Measurements from ENCODE around the gene CNOT11. TPM values are rescaled to one million over a fixed set of nuclear protein-coding genes. Genes with fewer than 3 reads are reported as not detected.

Gene CNOT11
- total and polyA plus RNA-seq, 2 of the 13 experiments (the other 11 are each of a cell fraction or from before 2014, with no cell fraction given) = 114 to 209 TPM

- TF ChIP-seq ZNF747 (CRISPR knock-in tag; IDR thresholded peaks at IDR 0.05; ENCODE audit: borderline replicate concordance) (no peak), NFATC3 (CRISPR knock-in tag; IDR thresholded peaks at IDR 0.05) (no peak), ZNF333 (CRISPR knock-in tag; IDR thresholded peaks at IDR 0.05; ENCODE audit: borderline replicate concordance) (no peak), ZNF784 (CRISPR knock-in tag; IDR thresholded peaks at IDR 0.05; ENCODE audit: borderline replicate concordance) (no peak), BATF2 (CRISPR knock-in tag; IDR thresholded peaks at IDR 0.05) (no peak), CC2D1A (CRISPR knock-in tag; IDR thresholded peaks at IDR 0.05) (no peak), ZNF781 (CRISPR knock-in tag; IDR thresholded peaks at IDR 0.05; ENCODE audit: borderline replicate concordance, not compliant biosample characterization) (no peak), NR2C2 (CRISPR knock-in tag; IDR thresholded peaks at IDR 0.05; ENCODE audit: borderline replicate concordance) (no peak), TSC22D2 (CRISPR knock-in tag; IDR thresholded peaks at IDR 0.05; ENCODE audit: borderline replicate concordance) (no peak), ZSCAN9 (CRISPR knock-in tag; IDR thresholded peaks at IDR 0.05; ENCODE audit: borderline replicate concordance) (0 out of 2 replicates have a peak, but pooled peaks have one; percentile 50)
- TF ChIP-seq, protein P1, sequence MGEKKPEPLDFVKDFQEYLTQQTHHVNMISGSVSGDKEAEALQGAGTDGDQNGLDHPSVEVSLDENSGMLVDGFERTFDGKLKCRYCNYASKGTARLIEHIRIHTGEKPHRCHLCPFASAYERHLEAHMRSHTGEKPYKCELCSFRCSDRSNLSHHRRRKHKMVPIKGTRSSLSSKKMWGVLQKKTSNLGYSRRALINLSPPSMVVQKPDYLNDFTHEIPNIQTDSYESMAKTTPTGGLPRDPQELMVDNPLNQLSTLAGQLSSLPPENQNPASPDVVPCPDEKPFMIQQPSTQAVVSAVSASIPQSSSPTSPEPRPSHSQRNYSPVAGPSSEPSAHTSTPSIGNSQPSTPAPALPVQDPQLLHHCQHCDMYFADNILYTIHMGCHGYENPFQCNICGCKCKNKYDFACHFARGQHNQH (CRISPR knock-in tag; IDR thresholded peaks at IDR 0.05) = 0 out of 2 replicates have a peak, but pooled peaks have one; percentile 32
- TF ChIP-seq, protein P2, sequence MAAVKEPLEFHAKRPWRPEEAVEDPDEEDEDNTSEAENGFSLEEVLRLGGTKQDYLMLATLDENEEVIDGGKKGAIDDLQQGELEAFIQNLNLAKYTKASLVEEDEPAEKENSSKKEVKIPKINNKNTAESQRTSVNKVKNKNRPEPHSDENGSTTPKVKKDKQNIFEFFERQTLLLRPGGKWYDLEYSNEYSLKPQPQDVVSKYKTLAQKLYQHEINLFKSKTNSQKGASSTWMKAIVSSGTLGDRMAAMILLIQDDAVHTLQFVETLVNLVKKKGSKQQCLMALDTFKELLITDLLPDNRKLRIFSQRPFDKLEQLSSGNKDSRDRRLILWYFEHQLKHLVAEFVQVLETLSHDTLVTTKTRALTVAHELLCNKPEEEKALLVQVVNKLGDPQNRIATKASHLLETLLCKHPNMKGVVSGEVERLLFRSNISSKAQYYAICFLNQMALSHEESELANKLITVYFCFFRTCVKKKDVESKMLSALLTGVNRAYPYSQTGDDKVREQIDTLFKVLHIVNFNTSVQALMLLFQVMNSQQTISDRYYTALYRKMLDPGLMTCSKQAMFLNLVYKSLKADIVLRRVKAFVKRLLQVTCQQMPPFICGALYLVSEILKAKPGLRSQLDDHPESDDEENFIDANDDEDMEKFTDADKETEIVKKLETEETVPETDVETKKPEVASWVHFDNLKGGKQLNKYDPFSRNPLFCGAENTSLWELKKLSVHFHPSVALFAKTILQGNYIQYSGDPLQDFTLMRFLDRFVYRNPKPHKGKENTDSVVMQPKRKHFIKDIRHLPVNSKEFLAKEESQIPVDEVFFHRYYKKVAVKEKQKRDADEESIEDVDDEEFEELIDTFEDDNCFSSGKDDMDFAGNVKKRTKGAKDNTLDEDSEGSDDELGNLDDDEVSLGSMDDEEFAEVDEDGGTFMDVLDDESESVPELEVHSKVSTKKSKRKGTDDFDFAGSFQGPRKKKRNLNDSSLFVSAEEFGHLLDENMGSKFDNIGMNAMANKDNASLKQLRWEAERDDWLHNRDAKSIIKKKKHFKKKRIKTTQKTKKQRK (IDR thresholded peaks at IDR 0.05; ENCODE audit: low read length) = no peak
- TF ChIP-seq, protein P3, sequence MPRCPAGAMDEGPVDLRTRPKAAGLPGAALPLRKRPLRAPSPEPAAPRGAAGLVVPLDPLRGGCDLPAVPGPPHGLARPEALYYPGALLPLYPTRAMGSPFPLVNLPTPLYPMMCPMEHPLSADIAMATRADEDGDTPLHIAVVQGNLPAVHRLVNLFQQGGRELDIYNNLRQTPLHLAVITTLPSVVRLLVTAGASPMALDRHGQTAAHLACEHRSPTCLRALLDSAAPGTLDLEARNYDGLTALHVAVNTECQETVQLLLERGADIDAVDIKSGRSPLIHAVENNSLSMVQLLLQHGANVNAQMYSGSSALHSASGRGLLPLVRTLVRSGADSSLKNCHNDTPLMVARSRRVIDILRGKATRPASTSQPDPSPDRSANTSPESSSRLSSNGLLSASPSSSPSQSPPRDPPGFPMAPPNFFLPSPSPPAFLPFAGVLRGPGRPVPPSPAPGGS (CRISPR knock-in tag; IDR thresholded peaks at IDR 0.05) = no peak; the same call in 1 of the 2 replicates
- TF ChIP-seq, protein P4, sequence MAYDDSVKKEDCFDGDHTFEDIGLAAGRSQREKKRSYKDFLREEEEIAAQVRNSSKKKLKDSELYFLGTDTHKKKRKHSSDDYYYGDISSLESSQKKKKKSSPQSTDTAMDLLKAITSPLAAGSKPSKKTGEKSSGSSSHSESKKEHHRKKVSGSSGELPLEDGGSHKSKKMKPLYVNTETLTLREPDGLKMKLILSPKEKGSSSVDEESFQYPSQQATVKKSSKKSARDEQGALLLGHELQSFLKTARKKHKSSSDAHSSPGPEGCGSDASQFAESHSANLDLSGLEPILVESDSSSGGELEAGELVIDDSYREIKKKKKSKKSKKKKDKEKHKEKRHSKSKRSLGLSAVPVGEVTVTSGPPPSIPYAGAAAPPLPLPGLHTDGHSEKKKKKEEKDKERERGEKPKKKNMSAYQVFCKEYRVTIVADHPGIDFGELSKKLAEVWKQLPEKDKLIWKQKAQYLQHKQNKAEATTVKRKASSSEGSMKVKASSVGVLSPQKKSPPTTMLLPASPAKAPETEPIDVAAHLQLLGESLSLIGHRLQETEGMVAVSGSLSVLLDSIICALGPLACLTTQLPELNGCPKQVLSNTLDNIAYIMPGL (CRISPR knock-in tag; IDR thresholded peaks at IDR 0.05; ENCODE audit: borderline replicate concordance in 1 of 2, low read depth in 1 of 2) = peak; percentile 72 to 90; a peak in 2 of 4 replicates
- TF ChIP-seq, protein P5, sequence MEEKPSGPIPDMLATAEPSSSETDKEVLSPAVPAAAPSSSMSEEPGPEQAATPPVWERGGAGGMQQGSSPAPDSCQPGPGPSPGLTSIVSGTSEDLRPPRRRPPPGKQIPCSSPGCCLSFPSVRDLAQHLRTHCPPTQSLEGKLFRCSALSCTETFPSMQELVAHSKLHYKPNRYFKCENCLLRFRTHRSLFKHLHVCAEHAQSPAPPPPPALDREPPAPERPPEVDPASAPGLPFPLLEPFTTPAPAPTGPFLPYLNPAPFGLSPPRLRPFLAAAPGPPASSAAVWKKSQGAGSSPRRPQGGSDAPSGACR (CRISPR knock-in tag; IDR thresholded peaks at IDR 0.05) = no peak
Observed at GRCh38 chr2:101205521-101206479, 46.9 kb upstream of the CNOT11 start (continued).

Measured in HepG2 (cell line).